ENCODE measurements around the gene DDX10.

The DDX10 gene

GRCh38 chr11:108914981-108915380 is 250.1 kb downstream of the DDX10 start:
- no peak for DNase-seq

- no peak for DNase-seq
Measured at GRCh38 chr11:108915666-108916065, 250.8 kb downstream of the DDX10 start.

GRCh38 chr11:108916290-108916689 is 251.4 kb downstream of the DDX10 start:
- no peak for DNase-seq

GRCh38 chr11:108916935-108917334 is 252.1 kb downstream of the DDX10 start:
- DNase-seq: no peak

GRCh38 chr11:108921211-108921610 is 256.3 kb downstream of the DDX10 start:
- DNase-seq: no peak

- no peak for DNase-seq
Measured at GRCh38 chr11:108922241-108922640, 257.4 kb downstream of the DDX10 start.

GRCh38 chr11:108923413-108923812 is 258.5 kb downstream of the DDX10 start:
- DNase-seq: no peak

- no peak for DNase-seq
Measured at GRCh38 chr11:108926171-108926840, 261.4 kb downstream of the DDX10 start.

- no peak for DNase-seq
Measured at GRCh38 chr11:108926841-108927577, 262.1 kb downstream of the DDX10 start.

GRCh38 chr11:108927791-108928545 is 263.1 kb downstream of the DDX10 start:
- DNase-seq: no peak

GRCh38 chr11:108929241-108929640 is 264.4 kb downstream of the DDX10 start:
- DNase-seq: no peak

- no peak for DNase-seq
Measured at GRCh38 chr11:108931168-108931567, 266.3 kb downstream of the DDX10 start.

GRCh38 chr11:108933630-108934029 is 268.8 kb downstream of the DDX10 start:
- no peak for DNase-seq

- DNase-seq: no peak
Measured at GRCh38 chr11:108934289-108934688, 269.4 kb downstream of the DDX10 start.

GRCh38 chr11:108934696-108935095 is 269.8 kb downstream of the DDX10 start:
- DNase-seq: no peak

GRCh38 chr11:108937746-108938145 is 272.9 kb downstream of the DDX10 start:
- no peak for DNase-seq

GRCh38 chr11:108938604-108939003 is 273.7 kb downstream of the DDX10 start:
- no peak for DNase-seq

GRCh38 chr11:108939135-108939534 is 274.3 kb downstream of the DDX10 start:
- no peak for DNase-seq

- no peak for DNase-seq
Measured at GRCh38 chr11:108943853-108944252, 279.0 kb downstream of the DDX10 start.

GRCh38 chr11:108944471-108945178 is 279.8 kb downstream of the DDX10 start:
- DNase-seq: no peak

GRCh38 chr11:108945341-108945740 is 280.5 kb downstream of the DDX10 start:
- no peak for DNase-seq

GRCh38 chr11:108947654-108948570 is 283.0 kb downstream of the DDX10 start:
- DNase-seq: no peak

Measured in activated effector memory CD4-positive, alpha-beta T cell treated with Interleukin-2 at 50 U/mL for 16 hours (primary cell).